HG02973 (cell line): ENCODE measurements around the gene HS3ST1.

Source experiments
- ATAC-seq: cut with Tn5 transposase; IDR thresholded peaks from one replicate; pipeline ENCODE4 v1.9.1; 2021; ENCODE audit warnings: moderate library complexity; ENCODE audit not compliant: unreplicated experiment

HS3ST1 gene

DNA sequence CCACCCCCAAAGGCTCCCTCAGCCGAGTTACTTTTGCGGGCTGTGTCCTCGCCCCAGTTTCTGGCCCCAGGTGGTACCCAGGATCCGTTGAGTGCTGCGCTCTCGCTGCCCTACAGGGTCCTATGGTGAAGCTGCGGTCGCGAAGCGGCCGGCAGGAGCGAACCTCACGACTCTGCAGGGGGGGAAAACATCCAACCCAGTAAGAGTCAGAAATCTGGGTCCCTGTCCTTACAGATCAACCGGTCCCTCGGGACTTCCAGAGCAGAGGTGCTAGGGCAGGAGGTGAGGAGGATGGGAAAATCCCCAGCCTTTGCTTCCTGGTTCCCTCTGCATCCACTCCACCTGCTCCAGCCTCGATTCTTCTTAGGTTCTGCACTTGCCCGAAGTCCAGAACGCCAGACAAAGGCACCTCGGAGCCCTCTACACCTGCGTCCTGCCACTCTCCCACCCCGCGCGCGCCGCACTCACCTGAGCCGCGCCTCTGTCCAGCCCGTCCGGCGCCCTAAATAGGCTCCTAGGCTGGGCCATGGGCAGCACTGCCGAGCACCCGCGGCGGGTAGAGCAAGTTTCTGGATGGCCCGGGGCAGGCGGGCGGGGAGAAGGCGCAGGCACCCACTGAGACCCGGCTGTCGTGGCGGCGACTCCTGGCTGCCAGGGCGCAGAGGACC, at the start of gene HS3ST1:
HS3ST1 (minus strand) TSS at position 664 of the 668 bp plus-strand sequence. CDS start 28,889 bp downstream, outside the sequence.
- peak; percentile 39 for ATAC-seq

DNA sequence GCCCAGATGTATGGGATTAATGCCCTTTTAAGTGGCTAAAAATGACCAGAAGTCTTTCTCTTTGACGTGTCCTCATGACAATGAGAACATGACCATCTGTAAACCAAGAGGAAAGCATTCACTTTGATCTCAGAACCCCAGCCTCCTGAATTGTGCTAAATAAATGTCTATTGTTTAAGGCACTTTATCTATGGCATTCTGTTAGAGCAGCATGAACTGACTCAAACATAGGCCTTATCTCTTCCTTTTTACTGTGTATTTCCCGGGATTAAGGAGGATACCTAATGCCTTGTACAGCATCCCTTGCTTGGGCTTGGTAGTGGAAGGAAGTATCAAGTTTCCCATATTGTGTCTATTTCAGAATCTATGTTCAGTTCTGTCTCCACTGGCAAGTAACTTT, 47.2 kb upstream of the HS3ST1 start:
- ATAC-seq: no peak

DNA sequence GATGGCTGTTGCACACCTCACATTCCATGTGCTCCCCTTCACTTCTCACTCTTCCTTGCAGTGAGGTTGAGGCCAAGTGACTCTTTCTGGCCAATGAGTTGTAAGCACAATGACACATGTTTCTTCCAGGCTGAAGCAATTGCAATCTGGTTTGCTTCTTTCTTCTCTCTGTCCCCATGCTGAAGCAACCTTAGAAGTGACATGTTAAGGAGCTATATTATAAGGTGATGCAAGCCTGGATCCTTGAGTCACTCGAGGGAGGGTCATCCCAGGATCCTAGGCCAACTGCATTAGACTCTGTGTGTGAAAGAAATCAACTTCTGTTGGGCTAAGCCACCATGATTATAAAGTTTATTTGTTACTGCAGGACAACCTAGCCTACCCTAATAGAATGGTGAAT, 45.5 kb upstream of the HS3ST1 start:
- ATAC-seq: no peak

DNA sequence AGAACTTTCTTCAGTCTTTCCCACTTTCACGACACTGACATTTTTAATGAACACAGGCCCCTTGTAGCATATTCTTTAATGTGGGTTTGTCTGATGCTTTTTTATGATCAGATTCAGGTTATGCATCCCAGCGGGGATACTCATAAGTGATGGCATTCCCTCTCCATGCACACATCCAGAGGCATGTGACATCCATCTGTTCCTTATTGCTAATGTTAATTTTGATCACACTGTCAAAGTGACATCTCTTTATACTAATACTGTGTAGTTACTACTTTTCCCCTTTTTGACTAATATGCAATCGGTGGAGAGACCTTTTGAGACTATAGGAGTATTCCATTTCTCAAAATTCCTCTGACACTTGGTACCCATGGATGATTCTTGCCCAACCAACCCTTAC, 43.8 kb upstream of the HS3ST1 start:
- no peak for ATAC-seq

DNA sequence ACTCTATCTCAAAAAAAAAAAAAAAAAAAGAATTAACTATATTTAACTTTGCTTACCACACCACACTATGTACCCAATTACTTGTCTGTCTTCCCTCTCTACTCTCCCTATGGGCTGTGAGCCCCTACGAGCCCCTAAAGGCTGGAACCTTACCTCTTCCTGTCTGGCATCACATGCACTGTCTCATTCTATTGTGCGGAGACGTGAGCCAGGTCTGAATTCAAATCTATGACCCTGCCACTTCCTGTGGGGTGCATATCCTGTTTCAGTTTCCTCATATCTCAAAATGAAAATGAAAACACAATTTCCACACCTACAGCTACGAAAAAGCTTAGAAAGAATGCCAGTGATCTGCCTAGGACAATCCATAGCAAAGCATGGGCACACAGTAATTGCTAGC, 42.9 kb upstream of the HS3ST1 start:
- peak; percentile 57 for ATAC-seq

DNA sequence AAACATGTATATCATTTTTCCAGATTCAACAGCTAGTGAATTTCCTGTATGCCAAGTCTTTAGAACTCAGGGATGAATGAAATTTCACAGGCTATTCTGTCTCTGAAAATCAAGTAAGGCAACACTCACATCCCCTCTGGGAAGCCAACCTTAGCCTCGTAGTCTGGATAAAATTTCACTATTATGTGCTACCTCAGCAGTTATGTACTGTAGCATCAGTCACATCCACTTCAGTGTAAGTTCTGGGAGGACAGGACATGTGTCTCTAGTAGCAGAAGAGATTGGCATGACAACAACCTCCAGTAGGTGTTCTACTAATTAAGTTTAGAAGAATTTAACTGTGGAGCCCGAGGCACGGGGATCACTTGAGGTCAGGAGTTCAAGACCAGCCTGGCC, 42.4 kb upstream of the HS3ST1 start:
- no peak for ATAC-seq

DNA sequence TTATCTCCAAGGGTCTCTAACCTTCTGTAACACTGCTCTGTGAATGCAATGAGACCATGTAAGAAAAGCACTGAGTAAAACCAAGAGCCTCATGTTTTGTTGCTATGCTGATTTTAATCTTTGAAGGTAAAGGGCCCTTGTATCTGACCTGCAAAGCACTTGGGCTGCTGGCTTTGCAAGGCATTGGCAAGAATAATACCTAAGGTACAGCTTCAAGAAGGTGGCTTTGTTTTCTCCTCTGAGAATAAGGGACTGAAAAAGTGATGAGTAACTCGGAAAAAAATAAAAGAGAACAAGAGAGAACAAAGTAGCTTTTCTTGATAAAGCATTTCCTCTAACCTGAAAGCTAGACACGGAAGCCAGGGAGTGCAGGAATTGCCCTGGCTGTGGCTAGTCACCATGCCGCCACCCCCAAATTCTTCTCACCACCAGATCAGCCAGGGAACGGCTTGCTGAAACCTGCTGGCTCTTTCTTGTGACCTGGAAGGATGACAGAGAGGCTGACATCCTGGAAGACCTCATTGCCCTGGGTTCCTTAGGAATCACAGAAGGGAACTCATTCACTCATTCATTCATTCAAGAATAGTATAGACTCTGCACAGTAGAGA, 41.8 kb upstream of the HS3ST1 start:
- ATAC-seq: peak; percentile 63

DNA sequence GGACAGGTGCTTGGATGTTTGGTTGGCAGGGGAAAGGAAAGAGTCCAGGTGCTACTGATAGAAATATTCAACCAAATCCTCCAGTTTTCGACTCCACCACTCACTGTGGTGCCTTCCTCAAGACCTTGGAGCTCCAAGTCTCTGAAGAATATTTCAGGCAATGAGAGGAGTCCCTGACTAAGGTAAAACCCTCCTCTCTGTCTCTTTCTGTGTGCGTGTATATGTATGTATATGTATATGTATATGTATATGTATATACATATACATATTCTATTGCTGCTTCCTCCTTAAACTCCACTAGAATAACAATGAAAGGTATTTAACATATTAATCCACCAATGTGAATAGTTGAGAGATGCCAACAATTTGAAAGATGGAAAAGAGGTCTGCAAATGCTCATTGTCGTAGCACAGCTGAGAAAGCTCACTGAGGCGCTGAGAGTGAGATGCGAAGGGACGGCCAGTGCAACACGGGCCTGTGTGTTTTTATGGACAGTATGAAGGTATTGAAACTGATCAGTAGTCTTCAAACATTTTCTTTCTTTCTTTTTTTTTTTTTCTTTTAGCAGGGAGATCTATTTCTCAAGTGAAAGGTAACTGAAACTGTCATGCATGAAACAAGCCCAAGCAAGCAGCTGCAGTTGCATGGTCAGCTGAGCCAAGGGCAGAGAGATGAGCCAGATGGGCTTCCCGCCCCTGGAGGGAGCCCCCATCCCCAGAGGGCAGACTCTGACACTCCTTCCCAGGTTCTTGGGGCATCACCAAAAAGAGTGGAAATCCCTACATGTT, 41.1 kb upstream of the HS3ST1 start:
- ATAC-seq: peak; percentile 63

DNA sequence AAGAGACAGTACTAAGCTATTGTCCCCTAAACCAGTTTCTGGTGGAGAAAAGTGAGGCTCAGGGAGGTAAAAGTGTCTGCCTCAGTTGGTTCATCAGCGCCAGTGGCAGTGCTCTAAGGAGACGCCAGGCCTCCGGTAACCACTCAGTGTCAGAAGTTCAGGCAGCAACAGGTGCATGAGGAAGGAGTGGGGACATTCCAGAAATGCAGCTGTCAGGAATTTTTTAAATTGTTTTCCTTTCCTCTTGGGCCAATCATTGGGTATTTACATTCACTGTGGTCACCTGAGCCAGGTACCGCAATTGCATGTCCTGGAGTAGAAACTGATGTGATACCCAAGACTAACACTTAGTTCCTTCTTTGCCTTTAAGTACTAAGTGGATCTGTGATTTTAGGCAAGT, 40.2 kb upstream of the HS3ST1 start:
- ATAC-seq: no peak

DNA sequence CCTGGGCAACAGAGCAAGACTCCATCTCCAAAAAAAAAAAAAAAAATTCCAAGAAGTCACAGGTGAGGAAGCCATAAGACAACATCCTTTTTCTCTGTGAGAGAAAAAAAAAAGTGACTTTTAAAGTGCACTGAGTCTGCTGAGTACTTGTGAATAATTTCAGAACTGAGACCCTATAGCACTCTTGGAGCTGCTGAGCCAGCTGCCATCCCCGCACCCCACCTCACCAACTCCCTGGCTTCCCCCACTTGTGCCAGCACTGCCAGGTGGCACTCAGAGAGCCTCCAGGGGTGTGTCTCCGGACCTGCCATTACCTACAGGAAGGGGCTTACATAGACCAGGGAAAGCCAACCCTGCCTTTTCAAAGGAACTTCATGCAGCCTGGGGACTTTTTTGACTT, 39.2 kb upstream of the HS3ST1 start:
- ATAC-seq: no peak

DNA sequence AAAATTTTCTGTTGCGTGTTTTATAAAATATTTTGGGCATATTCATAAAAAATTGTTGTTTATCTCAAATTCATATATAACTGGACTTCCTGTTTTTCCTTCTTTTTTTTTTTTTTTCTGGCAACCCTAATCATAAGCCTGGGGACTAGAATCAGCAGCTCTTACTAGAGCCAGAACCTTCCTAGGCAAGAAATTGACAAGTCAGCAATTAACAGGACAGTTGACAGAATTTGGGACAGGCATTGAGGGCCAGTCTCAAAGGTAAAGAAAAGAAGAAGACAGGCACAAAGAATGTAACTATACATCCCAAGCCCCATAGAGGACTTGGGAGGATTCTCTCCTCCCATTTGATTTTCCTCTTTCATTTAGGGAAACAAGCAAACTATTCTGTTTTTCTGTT, 35.0 kb upstream of the HS3ST1 start:
- ATAC-seq: no peak

DNA sequence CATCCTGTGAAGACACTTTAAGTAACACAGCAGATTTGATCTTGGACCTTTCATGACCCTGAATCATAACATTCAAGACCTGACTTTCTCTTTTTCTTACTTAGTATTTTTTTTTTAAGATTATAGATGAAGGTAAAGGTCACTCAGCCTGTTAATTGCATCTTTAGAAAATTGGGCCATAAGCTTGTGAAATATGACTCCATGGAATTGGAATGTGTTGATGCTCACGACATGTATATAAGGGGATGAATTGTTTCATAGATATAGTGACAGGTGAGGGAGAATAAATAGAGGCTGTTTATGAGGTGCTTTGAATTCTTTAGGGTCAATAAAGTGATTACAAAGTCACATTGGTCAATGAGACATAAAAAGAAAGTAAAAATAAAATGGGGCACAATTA, 27.7 kb upstream of the HS3ST1 start:
- ATAC-seq: no peak

DNA sequence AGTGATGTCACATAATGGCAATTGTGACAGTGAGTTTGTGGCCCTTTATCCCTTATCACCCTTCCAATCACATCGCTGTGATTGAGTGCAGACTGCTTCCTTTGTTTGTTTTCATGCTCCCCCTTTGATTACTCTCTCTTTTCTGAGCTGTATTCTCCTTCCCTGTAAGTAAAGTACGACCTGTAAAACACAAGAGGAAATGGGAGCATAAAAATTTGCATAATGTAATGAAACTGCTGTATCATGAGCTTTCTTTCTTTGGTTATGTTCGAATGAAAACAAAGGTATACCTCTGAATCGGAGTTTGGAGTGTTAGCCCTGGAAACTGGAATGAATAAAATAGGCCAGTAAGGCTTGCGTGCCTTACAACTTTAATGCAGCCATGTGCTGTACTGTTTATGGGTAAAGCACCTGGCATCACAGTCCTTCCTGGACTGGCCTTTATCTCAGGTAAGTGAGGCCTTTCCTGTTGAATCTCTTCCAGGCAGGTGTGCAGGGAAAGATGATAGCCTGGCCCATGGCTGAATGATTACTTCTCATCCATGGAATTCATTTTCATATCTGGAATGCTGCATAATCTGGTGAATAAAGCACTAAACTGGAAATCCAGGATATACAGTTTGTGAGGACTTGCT, 26.6 kb upstream of the HS3ST1 start:
- ATAC-seq: no peak

DNA sequence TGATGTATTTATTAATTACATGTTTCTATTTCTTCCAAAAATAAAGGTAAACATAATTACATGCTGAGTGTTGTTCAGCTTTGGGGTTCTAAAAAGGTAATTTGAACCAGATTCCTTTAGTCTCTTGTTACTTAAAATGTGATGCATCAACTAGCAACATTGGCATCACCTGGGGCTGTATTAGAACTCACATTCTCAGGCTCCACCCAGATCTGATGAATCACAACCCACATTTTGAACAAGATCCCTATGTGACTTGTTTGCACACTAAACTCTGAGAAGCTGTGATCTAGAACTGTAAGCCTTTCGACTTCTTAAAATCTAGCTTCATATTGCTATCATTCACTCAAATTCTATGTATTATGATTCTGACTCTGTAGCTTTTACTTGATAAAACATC, 23.0 kb upstream of the HS3ST1 start:
- no peak for ATAC-seq

DNA sequence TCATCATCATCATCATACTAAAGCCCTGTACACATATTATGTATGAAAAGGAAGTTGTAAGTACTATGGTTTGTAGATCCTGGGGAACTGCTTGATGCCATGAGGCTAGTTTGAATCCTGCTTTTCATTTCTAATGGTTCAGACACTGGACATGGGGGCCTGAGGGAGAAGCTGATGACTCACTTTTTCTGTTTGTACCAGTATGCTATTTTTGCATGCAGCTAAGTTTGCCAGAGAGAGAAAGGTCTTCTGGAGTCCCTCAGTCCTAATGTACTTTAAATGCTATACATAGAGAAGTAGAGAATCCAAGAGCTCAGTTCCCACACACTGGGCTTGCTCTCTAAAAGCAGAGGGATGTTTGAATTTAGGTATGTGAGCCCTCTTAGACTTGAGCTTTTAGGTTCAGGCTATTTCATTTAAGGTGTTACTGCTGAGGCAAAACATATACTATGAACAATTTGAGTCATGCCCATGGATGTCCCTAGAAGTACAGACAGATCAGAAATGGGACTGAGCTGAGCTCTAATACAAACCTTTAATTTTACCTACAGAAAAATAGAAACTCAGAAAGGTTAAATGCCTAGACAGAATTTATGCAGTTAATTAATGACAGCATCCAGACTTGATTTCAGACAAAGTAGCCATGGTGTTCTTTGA, 17.6 kb upstream of the HS3ST1 start:
- no peak for ATAC-seq

DNA sequence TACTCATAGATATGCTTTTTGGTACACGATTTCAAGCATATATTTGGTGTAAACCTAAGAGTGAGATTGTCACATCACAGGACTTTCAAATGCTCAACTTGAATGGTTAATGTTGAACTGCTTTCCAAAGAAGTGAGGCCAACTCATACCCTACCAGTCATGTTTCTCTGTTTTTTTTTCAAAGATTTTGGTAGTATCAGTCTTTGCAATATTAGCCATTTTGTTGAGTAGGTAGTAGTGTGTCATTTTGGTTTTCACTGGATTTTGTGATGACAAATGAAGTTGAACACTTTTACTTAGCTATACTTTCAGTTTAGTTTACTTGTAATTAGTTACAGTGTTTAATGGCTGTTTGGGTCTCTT, 12.5 kb upstream of the HS3ST1 start:
- no peak for ATAC-seq

DNA sequence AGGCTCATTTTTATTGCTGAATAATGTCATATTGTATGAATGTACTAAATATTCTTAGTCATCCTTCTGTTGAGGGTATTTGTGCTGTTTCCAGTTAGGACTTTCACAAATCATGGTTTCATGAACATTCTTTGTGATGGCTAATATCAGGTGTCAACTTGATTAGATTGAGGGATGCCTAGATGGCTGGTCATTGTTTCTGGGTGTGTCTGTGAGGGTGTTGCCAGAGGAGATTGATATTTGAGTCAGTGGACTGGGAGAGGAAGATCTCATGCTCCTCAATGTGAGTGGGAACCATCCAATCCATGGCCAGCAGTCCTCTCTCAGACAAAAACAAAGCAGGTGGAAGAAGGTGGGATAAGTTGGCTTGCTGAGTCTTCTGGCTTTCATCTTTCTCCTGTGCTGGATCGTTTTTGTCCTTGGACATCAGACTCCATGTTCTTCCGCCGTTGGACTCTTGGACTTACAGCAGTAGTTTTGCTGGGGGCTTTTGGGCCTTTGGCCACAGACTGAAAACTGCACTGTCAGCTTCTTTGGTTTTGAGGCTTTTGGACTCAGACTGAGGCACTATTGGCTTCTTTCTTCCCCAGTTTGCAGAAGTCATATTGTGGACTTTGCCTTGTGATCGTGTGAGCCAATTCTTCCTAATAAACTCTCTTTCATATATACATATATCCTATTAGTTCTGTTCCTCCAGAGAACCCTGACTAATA, 11.9 kb upstream of the HS3ST1 start:
- no peak for ATAC-seq

DNA sequence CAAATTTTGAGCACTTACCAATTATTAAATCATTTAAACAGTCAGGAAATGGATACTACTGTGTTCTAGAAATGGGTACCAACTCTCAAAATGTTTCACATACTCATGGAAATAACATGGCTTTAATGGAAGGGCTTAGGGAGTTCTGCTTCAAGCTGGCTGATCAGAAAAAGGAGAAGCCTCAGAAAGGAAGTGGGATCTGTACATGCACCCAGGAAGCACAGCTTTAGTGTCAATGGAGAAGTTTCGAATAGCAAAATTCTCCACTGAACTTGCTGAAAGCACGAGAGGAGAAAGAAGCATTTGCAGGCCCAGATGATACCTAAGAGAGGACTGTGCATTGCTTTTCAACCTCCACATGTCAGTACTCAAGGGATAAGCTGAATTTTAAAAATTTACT, 11.1 kb upstream of the HS3ST1 start:
- ATAC-seq: no peak

DNA sequence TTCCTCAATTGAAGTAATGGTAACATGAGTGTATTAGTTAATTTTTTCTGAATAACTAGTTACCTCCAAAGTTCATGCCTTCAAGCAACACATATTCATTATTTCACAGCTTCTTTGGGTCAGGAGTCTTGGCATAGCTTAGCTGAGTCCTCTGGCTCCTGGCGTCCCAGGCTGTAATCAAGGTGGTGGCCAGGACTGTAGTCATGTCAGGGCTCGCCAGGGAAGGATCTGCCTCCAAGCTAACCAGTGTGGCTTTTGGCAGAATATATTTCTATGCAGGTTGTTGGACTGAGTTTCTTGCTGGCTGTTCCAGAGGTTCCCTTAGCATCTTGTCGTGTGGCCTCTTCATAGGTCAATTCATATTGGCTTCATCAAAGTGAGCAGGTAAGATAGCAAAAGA, 10.0 kb upstream of the HS3ST1 start:
- no peak for ATAC-seq

DNA sequence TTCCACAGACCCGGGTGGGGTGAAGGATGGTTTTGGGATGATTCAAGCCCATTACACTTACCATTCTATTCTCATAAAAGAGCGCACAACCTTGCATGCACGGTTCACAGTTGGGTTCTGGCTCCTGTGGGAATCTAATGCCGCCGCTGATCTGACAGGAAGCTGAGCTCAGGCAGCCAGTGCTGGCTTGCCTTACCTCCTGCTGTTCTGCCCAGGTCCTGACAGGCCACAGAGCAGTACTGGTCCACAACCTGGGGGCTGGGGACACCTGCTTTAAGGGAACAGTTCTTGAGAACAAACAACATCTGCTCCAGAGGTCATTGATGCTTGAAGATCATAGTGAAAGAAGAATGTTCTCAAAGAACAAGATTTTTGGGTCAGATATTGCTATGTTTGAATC, 8.0 kb upstream of the HS3ST1 start:
- ATAC-seq: no peak

DNA sequence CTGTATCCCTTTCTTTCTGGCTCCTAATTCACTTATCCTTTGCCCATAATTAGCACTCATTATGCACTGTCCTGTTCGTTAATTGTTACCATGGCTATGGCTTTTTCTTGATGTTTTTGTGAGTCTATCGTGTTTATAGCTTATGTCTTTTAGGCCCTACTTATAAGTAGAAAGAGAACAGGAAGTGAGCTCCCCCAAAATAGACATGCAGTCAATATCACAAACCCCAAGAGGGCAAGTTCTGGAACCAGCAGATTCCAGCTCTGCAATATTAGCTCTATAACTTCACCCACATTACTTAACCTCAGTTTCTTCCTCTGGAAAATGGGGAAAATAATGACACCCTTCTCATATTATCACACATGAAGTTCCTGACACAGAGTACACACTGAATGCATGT, 7.4 kb upstream of the HS3ST1 start:
- no peak for ATAC-seq
